HCT116 (cell line): ENCODE results near the gene VPS4B.

Experiments used
- CTCF ChIP-seq, 3 experiments: fragments of 200-600 bp in 1 of 3; sonication (generic) in 1 of 3; IDR thresholded peaks in 2 of 3; conservative IDR thresholded peaks in 1 of 3; 2 replicates each; pipeline ENCODE4 v1.5.1; 2012 to 2017; ENCODE audit warnings: low read depth in 2 of 3, low read length in 2 of 3, antibody characterized with exemption in 1 of 3, borderline replicate concordance in 1 of 3, control low read depth in 1 of 3, mild to moderate bottlenecking in 1 of 3, mixed read lengths in 1 of 3, mixed run types in 1 of 3, moderate library complexity in 1 of 3; ENCODE audit not compliant: insufficient read depth in 1 of 3
- EZH2 ChIP-seq: fragments of 200-600 bp; sonication (generic); IDR thresholded peaks from 2 replicates; pipeline ENCODE4 v1.6.1; 2017; ENCODE audit warnings: antibody characterized with exemption, mixed run types
- FOSL1 ChIP-seq: IDR thresholded peaks from 2 replicates; pipeline ENCODE4 v1.6.1; 2012; ENCODE audit warnings: low read depth
- POLR2AphosphoS5 ChIP-seq: IDR thresholded peaks from 2 replicates; pipeline ENCODE4 v1.6.1; 2011; ENCODE audit warnings: mild to moderate bottlenecking, low read depth, low read length, moderate library complexity

GRCh38 chr18:63433334-63433866 lies 11.1 kb upstream of the VPS4B start:
- TF ChIP-seq CTCF (IDR thresholded peaks at IDR 0.05 in 2 of 3, conservative IDR thresholded peaks at IDR 0.05 in 1 of 3; ENCODE audit: borderline replicate concordance in 1 of 3, insufficient read depth in 1 of 3, low read depth in 2 of 3, low read length in 2 of 3), result no peak
- no peak for TF ChIP-seq EZH2
- TF ChIP-seq FOSL1, result no peak
- TF ChIP-seq POLR2AphosphoS5, result no peak
